Large intestine (tissue), 3 donors: ENCODE data around the gene SNX2. TPM values are rescaled to one million over a fixed set of nuclear protein-coding genes. Genes with fewer than 3 reads are reported as not detected.

Source experiments
- DNase-seq, 2 donors: peaks; one replicate each; pipeline versions ENCODE4 v3.0.0 to v3.0.0-alpha.2; 2013
- H3K27ac ChIP-seq: one replicate; pipeline ENCODE4 v1.5.1; 2013; ENCODE audit warnings: low read length
- H3K27me3 ChIP-seq: 2 replicates; pipeline ENCODE4 v1.6.1; 2013; ENCODE audit warnings: low read length; ENCODE audit not compliant: control insufficient read depth, insufficient read depth
- H3K36me3 ChIP-seq: 2 replicates; pipeline ENCODE4 v1.6.1; 2013; ENCODE audit warnings: low read length; ENCODE audit not compliant: control insufficient read depth, insufficient read depth
- H3K4me1 ChIP-seq: one replicate; pipeline ENCODE4 v1.6.1; 2013; ENCODE audit warnings: low read length; ENCODE audit not compliant: control insufficient read depth, insufficient read depth
- H3K4me3 ChIP-seq: one replicate; pipeline ENCODE4 v1.5.1; 2013; ENCODE audit warnings: low read length
- H3K9me3 ChIP-seq: one replicate; pipeline ENCODE4 v1.6.1; 2013; ENCODE audit warnings: mild to moderate bottlenecking, low read depth, low read length, moderate library complexity; ENCODE audit not compliant: control insufficient read depth
- WGBS: methylation state at CpG from one replicate; pipeline ENCODE4 v1.1.5; 2013; ENCODE audit warnings: low lambda C conversion rate; ENCODE audit not compliant: insufficient coverage; 5-methylcytosine and 5-hydroxymethylcytosine counted together
- polyA plus RNA-seq: library from polyadenylated mRNA; unstranded; fragments of 120-200 nt; gene quantifications from one replicate; pipeline ENCODE4 v1.2.1, GENCODE V29; 2013

SNX2 gene
- polyA plus RNA-seq, 1 donor: 133 TPM

- no peak for DNase-seq
- WGBS: no CpG with 5 or more reads among the region's 1 CpG
- no peaks in the 10 kb centered on the region for H3K9me3 ChIP-seq
- H3K4me1 ChIP-seq: no peaks in the 10 kb centered on the region
- H3K27me3 ChIP-seq: no peaks in the 10 kb centered on the region
- H3K27ac ChIP-seq: no peak overlapping the region
- peaks cover 5% of the 10 kb centered on the region for H3K36me3 ChIP-seq
- H3K4me3 ChIP-seq: no peak overlapping the region
These were observed 60.8 kb downstream of the SNX2 start for GRCh38 chr5:122835681-122836080.

- H3K4me3 ChIP-seq: no peak overlapping the region
- no peak for DNase-seq
- no peaks in the 10 kb centered on the region for H3K36me3 ChIP-seq
- no peaks in the 10 kb centered on the region for H3K9me3 ChIP-seq
- no peaks in the 10 kb centered on the region for H3K4me1 ChIP-seq
- no peaks in the 10 kb centered on the region for H3K27me3 ChIP-seq
- WGBS: 100% methylated on average over 2 of the region's 3 CpGs
- H3K27ac ChIP-seq: no peak overlapping the region
These were observed 62.1 kb downstream of the SNX2 start for GRCh38 chr5:122836947-122837346.

- no peak for DNase-seq
- 100% methylated on average over 2 of the region's 4 CpGs for WGBS
- H3K9me3 ChIP-seq: no peaks in the 10 kb centered on the region
- no peak overlapping the region for H3K4me3 ChIP-seq
- H3K36me3 ChIP-seq: no peaks in the 10 kb centered on the region
- peaks cover 5% of the 10 kb centered on the region for H3K4me1 ChIP-seq
- no peaks in the 10 kb centered on the region for H3K27me3 ChIP-seq
- no peak overlapping the region for H3K27ac ChIP-seq
These were observed 64.9 kb downstream of the SNX2 start for GRCh38 chr5:122839731-122840130.

- Histone ChIP-seq H3K27me3 (no peaks in the 10 kb centered on the region), H3K27ac (no peak overlapping the region), H3K4me1 (peaks cover 5% of the 10 kb centered on the region), H3K9me3 (no peaks in the 10 kb centered on the region), H3K36me3 (no peaks in the 10 kb centered on the region), H3K4me3 (no peak overlapping the region)
- 94% methylated on average over 2 of the region's 6 CpGs for WGBS
- DNase-seq: no peak
These were observed 67.2 kb downstream of the SNX2 start for GRCh38 chr5:122842016-122842580.

GRCh38 chr5:122844136-122844909, 69.4 kb downstream of the SNX2 start:
- Histone ChIP-seq H3K4me1 (peaks cover 7% of the 10 kb centered on the region), H3K36me3 (no peaks in the 10 kb centered on the region), H3K4me3 (peak overlapping the region; percentile 87), H3K27ac (peak overlapping the region; percentile 93), H3K27me3 (no peaks in the 10 kb centered on the region), H3K9me3 (no peaks in the 10 kb centered on the region)
- DNase-seq: peak; percentile 34 to 73
- 45% methylated on average over 5 of the region's 22 CpGs for WGBS

GRCh38 chr5:122844910-122845228, 70.0 kb downstream of the SNX2 start:
- Histone ChIP-seq H3K9me3 (no peaks in the 10 kb centered on the region), H3K4me1 (peaks cover 7% of the 10 kb centered on the region), H3K27ac (peak overlapping the region; percentile 93), H3K4me3 (peak overlapping the region; percentile 87), H3K36me3 (no peaks in the 10 kb centered on the region), H3K27me3 (no peaks in the 10 kb centered on the region)
- 0% methylated on average over 1 of the region's 16 CpGs for WGBS
- no peak for DNase-seq

GRCh38 chr5:122845229-122846050, 70.6 kb downstream of the SNX2 start, which contains the start of gene SNX24:
Gene SNX24, plus strand, starts transcription at chr5:122845613. Its CDS starts 21 bp downstream, at chr5:122845634.
- Histone ChIP-seq H3K27ac (peak within 1 kb of the TSS; percentile 95), H3K4me3 (peak within 1 kb of the TSS; percentile 87), H3K27me3 (no peaks in the 10 kb centered on the region), H3K4me1 (peaks cover 7% of the 10 kb centered on the region), H3K9me3 (no peaks in the 10 kb centered on the region), H3K36me3 (no peaks in the 10 kb centered on the region)
- WGBS: 3% methylated on average over 6 of the region's 92 CpGs
- DNase-seq: peak; percentile 91 to 96

- H3K4me1 ChIP-seq: peaks cover 7% of the 10 kb centered on the region
- no peaks in the 10 kb centered on the region for H3K9me3 ChIP-seq
- no peaks in the 10 kb centered on the region for H3K36me3 ChIP-seq
- peak; percentile 60 to 76 for DNase-seq
- no peaks in the 10 kb centered on the region for H3K27me3 ChIP-seq
- peak overlapping the region; percentile 95 for H3K27ac ChIP-seq
- peak overlapping the region; percentile 87 for H3K4me3 ChIP-seq
- WGBS: 0% methylated on average over 1 of the region's 6 CpGs
These were observed 71.2 kb downstream of the SNX2 start for GRCh38 chr5:122846051-122846550.

- Histone ChIP-seq H3K4me1 (peaks cover 7% of the 10 kb centered on the region), H3K36me3 (peaks cover 3% of the 10 kb centered on the region), H3K27me3 (no peaks in the 10 kb centered on the region), H3K27ac (peak overlapping the region; percentile 61), H3K4me3 (no peak overlapping the region), H3K9me3 (no peaks in the 10 kb centered on the region)
- 100% methylated on average over 1 of the region's 2 CpGs for WGBS
- no peak for DNase-seq
These were observed 72.8 kb downstream of the SNX2 start for GRCh38 chr5:122847687-122848081.

- peak; percentile 24 to 45 for DNase-seq
- no CpG with 5 or more reads among the region's 1 CpG for WGBS
- peaks cover 2% of the 10 kb centered on the region for H3K4me1 ChIP-seq
- peaks cover 4% of the 10 kb centered on the region for H3K36me3 ChIP-seq
- H3K27ac ChIP-seq: no peak overlapping the region
- no peak overlapping the region for H3K4me3 ChIP-seq
- no peaks in the 10 kb centered on the region for H3K9me3 ChIP-seq
- H3K27me3 ChIP-seq: no peaks in the 10 kb centered on the region
These were observed 74.9 kb downstream of the SNX2 start for GRCh38 chr5:122849771-122850170.
